OCI-LY7 (cell line): Measurements from ENCODE around the gene RAB8B. TPM values are rescaled to one million over a fixed set of nuclear protein-coding genes. Genes with fewer than 3 reads are reported as not detected.

Source experiments
- BruUV-seq: library from RNA; stranded (reverse); fragments of 400-500 nt; replicated peaks from 2 replicates; lab custom pipeline; 2021; lab: Mats Ljungman, UMichigan
- CTCF ChIA-PET: fragments of 300-600 bp; sonication (Branson Sonifier 250); formaldehyde crosslinking; loops from one replicate; lab custom pipeline; 2022; ENCODE audit warnings: antibody characterized with exemption; ENCODE audit not compliant: unreplicated experiment; lab: Charles Lee
- POLR2A ChIA-PET: fragments of 300-600 bp; sonication (Branson Sonifier 250); formaldehyde crosslinking; loops from one replicate; lab custom pipeline; 2022; ENCODE audit warnings: antibody characterized with exemption; lab: Charles Lee
- DNase-seq: peaks from one replicate; pipeline ENCODE4 v3.0.0-alpha.2; 2015; ENCODE audit warnings: low spot score
- H2AFZ ChIP-seq: fragments of 200-600 bp; sonication (generic), shearing (Covaris generic); 2 replicates; pipeline ENCODE4 v1.6.1; 2014; ENCODE audit warnings: mild to moderate bottlenecking, antibody characterized with exemption, low read length, moderate library complexity
- H3K27ac ChIP-seq: fragments of 200-600 bp; sonication (generic); 2 replicates; pipeline ENCODE4 v1.5.1; 2014; ENCODE audit warnings: mixed run types, low read depth, mild to moderate bottlenecking, moderate library complexity, low read length, inconsistent platforms; ENCODE audit not compliant: poor library complexity, severe bottlenecking
- H3K36me3 ChIP-seq: fragments of 200-600 bp; sonication (generic); 2 replicates; pipeline ENCODE4 v1.6.1; 2014; ENCODE audit warnings: mild to moderate bottlenecking, antibody characterized with exemption, low read length, moderate library complexity, mixed read lengths; ENCODE audit not compliant: insufficient read depth
- H3K4me1 ChIP-seq: fragments of 200-600 bp; sonication (generic); 2 replicates; pipeline ENCODE4 v1.5.1; 2014; ENCODE audit warnings: mild to moderate bottlenecking, low read length; ENCODE audit not compliant: insufficient read depth, poor library complexity, severe bottlenecking
- H3K4me2 ChIP-seq: fragments of 200-600 bp; sonication (generic); 2 replicates; pipeline ENCODE4 v1.6.1; 2014; ENCODE audit warnings: mild to moderate bottlenecking, low read length
- H3K4me3 ChIP-seq: fragments of 200-600 bp; sonication (generic); 2 replicates; pipeline ENCODE4 v1.5.1; 2014; ENCODE audit warnings: mild to moderate bottlenecking, low read depth, low read length; ENCODE audit not compliant: poor library complexity, severe bottlenecking
- H3K79me2 ChIP-seq: fragments of 200-600 bp; sonication (generic); 2 replicates; pipeline ENCODE4 v1.6.1; 2016; ENCODE audit warnings: low read depth, mild to moderate bottlenecking, low read length, moderate library complexity, mixed read lengths; ENCODE audit not compliant: insufficient read depth
- H3K9me2 ChIP-seq: fragments of 200-600 bp; sonication (generic); 2 replicates; pipeline ENCODE4 v1.6.1; 2016; ENCODE audit warnings: mild to moderate bottlenecking, low read length, mixed read lengths; ENCODE audit not compliant: insufficient read depth
- H3K9me3 ChIP-seq: fragments of 200-600 bp; sonication (generic); 2 replicates; pipeline ENCODE4 v1.6.1; 2014; ENCODE audit warnings: mild to moderate bottlenecking, mixed run types, low read length, mixed read lengths
- H4K20me1 ChIP-seq: fragments of 200-600 bp; sonication (generic); 2 replicates; pipeline ENCODE4 v1.6.1; 2014; ENCODE audit warnings: mild to moderate bottlenecking, antibody characterized with exemption, low read length, moderate library complexity, mixed read lengths; ENCODE audit not compliant: insufficient read depth
- EZH2phosphoT487 ChIP-seq: fragments of 200-600 bp; sonication (generic); IDR thresholded peaks from 2 replicates; pipeline ENCODE4 v1.6.1; 2018; ENCODE audit warnings: low read depth, borderline replicate concordance, mild to moderate bottlenecking, mixed run types, antibody characterized with exemption, low read length, moderate library complexity, mixed read lengths
- intact Hi-C: fragments of 100-400 bp; cut with micrococcal nuclease; formaldehyde crosslinking; loops from one replicate; pipeline ENCODE4 v1.10.0; 2022; ENCODE audit not compliant: unreplicated experiment
- total RNA-seq, 2 experiments: library from RNA; depleted of rRNA in 1 of 2; stranded (reverse); fragments of >200 nt in 1 of 2; shearing (Covaris generic) in 1 of 2; gene quantifications; 2 replicates each; pipeline ENCODE4 v1.2.3, GENCODE V29; 2014 to 2022
- TF ChIP-seq, protein P1 (sequence below): fragments of 200-600 bp; sonication (generic); conservative IDR thresholded peaks from 2 replicates; pipeline ENCODE4 v1.5.1; 2014; ENCODE audit warnings: mild to moderate bottlenecking, antibody characterized with exemption, low read length, moderate library complexity, mixed read lengths

Gene RAB8B
- total RNA-seq, 2 experiments from 2014 or later: 4.9 to 18.6 TPM

GRCh38 chr15:63196842-63197241 lies 7.4 kb downstream of the RAB8B start:
- intact Hi-C loops: loop anchor here (10.0 kb wide), 1 partner anchor 308 kb away; the partner anchor contains the start of gene USP3
- no peak for DNase-seq
- ChIA-PET CTCF (no interaction called here), POLR2A (interaction anchor here (0.8 to 3.6 kb wide), 2 partner anchors 8 to 78 kb away, joined by 3 to 30 read pairs; no protein-coding TSS in a partner anchor)
- Histone ChIP-seq H2AFZ (no peak overlapping the region), H3K27ac (no peak overlapping the region), H3K79me2 (peaks cover 83% of the 10 kb centered on the region), H4K20me1 (no peaks in the 10 kb centered on the region), H3K4me2 (no peak overlapping the region; the same call in 1 of the 2 replicates), H3K4me3 (no peak overlapping the region), H3K36me3 (peaks cover 15% of the 10 kb centered on the region; the same call in 1 of the 2 replicates), H3K9me2 (no peaks in the 10 kb centered on the region), H3K9me3 (no peaks in the 10 kb centered on the region), H3K4me1 (peaks cover 49% of the 10 kb centered on the region)
- TF ChIP-seq, protein P1, sequence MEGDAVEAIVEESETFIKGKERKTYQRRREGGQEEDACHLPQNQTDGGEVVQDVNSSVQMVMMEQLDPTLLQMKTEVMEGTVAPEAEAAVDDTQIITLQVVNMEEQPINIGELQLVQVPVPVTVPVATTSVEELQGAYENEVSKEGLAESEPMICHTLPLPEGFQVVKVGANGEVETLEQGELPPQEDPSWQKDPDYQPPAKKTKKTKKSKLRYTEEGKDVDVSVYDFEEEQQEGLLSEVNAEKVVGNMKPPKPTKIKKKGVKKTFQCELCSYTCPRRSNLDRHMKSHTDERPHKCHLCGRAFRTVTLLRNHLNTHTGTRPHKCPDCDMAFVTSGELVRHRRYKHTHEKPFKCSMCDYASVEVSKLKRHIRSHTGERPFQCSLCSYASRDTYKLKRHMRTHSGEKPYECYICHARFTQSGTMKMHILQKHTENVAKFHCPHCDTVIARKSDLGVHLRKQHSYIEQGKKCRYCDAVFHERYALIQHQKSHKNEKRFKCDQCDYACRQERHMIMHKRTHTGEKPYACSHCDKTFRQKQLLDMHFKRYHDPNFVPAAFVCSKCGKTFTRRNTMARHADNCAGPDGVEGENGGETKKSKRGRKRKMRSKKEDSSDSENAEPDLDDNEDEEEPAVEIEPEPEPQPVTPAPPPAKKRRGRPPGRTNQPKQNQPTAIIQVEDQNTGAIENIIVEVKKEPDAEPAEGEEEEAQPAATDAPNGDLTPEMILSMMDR: no peak
- no peak for TF ChIP-seq EZH2phosphoT487
- no TSS peak for BruUV-seq

DNA sequence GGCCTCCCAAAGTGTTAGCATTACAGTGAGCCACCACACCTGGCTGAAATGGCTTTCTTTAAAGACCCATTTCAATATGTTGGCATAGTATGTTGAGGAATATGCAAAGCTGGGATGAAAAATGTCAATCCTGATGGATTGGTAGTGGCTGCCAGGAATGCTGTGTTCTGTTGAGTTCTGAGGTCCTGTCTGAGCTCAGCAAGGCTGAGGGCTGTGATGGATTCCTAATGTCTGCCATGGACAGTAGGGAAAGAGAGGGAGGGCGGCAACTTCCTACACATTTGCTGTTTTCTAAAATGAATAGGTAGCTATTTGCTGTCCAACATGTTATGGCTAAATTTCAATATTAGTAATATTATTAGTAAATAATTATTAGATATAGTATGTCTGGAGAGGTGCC lies 8.2 kb downstream of the RAB8B start:
- TF ChIP-seq, protein P1: no peak
- no peak for TF ChIP-seq EZH2phosphoT487
- no peaks in the 10 kb centered on the region for H3K9me2 ChIP-seq
- H3K4me1 ChIP-seq: peaks cover 41% of the 10 kb centered on the region
- H3K27ac ChIP-seq: no peak overlapping the region
- intact Hi-C loops: loop anchor here (10.0 kb wide), 1 partner anchor 307 kb away; the partner anchor contains the start of gene USP3
- peaks cover 15% of the 10 kb centered on the region; the same call in 1 of the 2 replicates for H3K36me3 ChIP-seq
- H3K79me2 ChIP-seq: peaks cover 77% of the 10 kb centered on the region
- no peak overlapping the region for H3K4me2 ChIP-seq
- no peak overlapping the region for H3K4me3 ChIP-seq
- no peak for DNase-seq
- BruUV-seq: no TSS peak
- ChIA-PET CTCF (no interaction called here), POLR2A (interaction anchor here (0.6 to 1.1 kb wide), 2 partner anchors 12 to 402 kb away, joined by 4 to 5 read pairs; no protein-coding TSS in a partner anchor)
- no peaks in the 10 kb centered on the region for H3K9me3 ChIP-seq
- no peak overlapping the region for H2AFZ ChIP-seq
- no peaks in the 10 kb centered on the region for H4K20me1 ChIP-seq
